GM12875 (cell line): ENCODE measurements around the gene NAA38.

Experiments
- H3K4me3 ChIP-seq: one replicate; pipeline ENCODE4 v1.5.1; 2011; ENCODE audit warnings: low read depth, low read length, control low read depth
- CTCF ChIP-seq: IDR thresholded peaks from 2 replicates; pipeline ENCODE4 v1.5.1; 2011; ENCODE audit warnings: low read depth, mild to moderate bottlenecking, control low read depth, inconsistent platforms, low read length, moderate library complexity, borderline replicate concordance; ENCODE audit not compliant: insufficient read depth

Gene NAA38

GRCh38 chr17:7846063-7846735 lies 11.2 kb downstream of the NAA38 start:
- H3K4me3 ChIP-seq: no peak overlapping the region
- TF ChIP-seq CTCF: no peak

GRCh38 chr17:7845359-7846062 lies 11.8 kb downstream of the NAA38 start:
- no peak for TF ChIP-seq CTCF
- peak overlapping the region; percentile 91 for H3K4me3 ChIP-seq

- H3K4me3 ChIP-seq: peak overlapping the region; percentile 91
- TF ChIP-seq CTCF: no peak
These were observed 12.8 kb downstream of the NAA38 start for GRCh38 chr17:7844292-7845154.

GRCh38 chr17:7843536-7844291 lies 13.6 kb downstream of the NAA38 start:
- H3K4me3 ChIP-seq: peak overlapping the region; percentile 91
- TF ChIP-seq CTCF: 0 out of 2 replicates have a peak, but pooled peaks have one; percentile 1

GRCh38 chr17:7843257-7843535 lies 14.2 kb downstream of the NAA38 start:
- H3K4me3 ChIP-seq: peak overlapping the region; percentile 91
- TF ChIP-seq CTCF: no peak

GRCh38 chr17:7842380-7843256 lies 14.7 kb downstream of the NAA38 start:
- no peak for TF ChIP-seq CTCF

More at GRCh38 chr17:7842380-7843256, 14.7 kb downstream of the NAA38 start:
- peak overlapping the region; percentile 91 for H3K4me3 ChIP-seq
